Measurements from ENCODE around the gene CREB5.
"Not testable (repeated sequence)": the region's sequence is repeated elsewhere in the genome, so short reads cannot be mapped to it uniquely, and the experiment has no call there.

The CREB5 gene, protein sequence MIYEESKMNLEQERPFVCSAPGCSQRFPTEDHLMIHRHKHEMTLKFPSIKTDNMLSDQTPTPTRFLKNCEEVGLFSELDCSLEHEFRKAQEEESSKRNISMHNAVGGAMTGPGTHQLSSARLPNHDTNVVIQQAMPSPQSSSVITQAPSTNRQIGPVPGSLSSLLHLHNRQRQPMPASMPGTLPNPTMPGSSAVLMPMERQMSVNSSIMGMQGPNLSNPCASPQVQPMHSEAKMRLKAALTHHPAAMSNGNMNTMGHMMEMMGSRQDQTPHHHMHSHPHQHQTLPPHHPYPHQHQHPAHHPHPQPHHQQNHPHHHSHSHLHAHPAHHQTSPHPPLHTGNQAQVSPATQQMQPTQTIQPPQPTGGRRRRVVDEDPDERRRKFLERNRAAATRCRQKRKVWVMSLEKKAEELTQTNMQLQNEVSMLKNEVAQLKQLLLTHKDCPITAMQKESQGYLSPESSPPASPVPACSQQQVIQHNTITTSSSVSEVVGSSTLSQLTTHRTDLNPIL

DNA sequence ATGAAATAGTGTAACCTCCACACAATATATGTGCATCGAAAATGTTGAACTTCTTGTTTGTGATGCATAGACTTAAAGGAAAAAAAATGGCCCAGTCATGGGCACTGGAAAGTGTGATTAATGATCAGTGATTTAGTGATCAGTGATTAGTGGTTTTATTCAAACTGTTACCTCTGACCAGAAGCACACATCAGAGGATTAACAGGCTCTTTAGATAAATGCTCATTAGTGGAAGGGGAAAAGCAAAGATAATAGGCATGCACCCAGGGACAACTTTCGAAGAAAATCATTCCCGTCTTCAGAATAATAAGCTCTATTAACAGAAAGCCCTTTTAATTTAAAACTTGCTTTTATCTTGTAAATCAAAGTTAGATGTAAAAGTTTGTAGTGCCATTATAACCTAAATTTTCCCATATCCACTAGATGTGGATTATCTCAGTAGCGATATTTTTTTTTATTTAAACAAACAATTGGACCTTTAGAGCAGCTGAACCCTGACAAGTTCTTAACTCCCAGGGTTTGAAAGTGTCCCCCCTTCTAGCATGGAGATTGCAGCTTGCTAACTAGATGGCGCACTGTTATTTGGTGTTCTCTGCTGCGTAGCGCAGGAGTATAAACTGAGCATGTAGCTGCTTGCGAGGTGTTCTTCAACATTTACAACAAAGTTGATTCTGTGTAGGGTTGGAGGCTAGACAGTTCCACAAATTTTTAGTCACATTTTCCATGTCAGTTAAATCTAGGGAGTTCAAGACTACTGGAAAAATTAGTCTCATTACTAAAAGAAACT, at the start of gene CREB5:
Gene CREB5 (plus strand): TSS at position 643 of the 787 bp plus-strand sequence. CDS start 397 bp downstream, outside the sequence.
- DNase-seq (ENCODE audit: low read depth, low spot score), result no peak

DNA sequence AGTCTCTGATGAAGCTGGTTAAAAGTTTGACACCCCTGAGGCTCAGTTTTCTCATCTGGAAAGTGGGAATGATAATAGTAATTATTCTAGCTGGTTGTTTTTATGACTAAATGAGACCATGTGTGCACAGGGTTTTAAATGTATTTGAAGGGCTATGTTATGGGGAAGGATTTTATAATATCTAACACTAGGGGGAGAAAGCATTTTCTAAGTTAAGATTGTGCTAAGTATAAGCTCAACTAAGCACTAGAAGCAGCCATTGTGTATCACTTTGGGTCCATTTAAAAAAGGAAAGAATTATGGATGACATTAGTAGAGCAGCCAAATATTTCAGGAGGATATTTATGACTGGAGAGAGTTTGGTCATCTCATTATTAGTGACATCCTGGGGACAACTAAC, 49.5 kb upstream of the CREB5 start:
- DNase-seq (ENCODE audit: low read depth, low spot score), result no peak

DNA sequence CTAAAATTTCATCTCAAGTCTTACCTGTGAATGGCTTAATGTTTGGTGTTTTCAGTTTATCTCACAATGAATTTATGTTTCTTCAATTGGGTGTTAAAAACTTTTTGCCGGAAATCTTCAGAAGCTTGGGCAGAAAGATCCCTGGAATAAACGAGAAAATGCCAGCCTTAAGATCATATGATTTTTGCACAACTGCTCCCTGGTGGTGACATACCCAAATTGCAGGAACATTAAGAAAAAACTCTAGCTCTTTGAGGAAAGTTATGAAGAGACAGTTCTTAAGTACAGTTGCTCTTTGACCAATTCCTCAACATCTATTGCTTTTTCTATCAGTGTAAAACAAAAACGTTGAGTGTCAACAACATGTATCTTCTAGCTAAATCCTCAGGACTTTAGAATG, 48.2 kb upstream of the CREB5 start:
- no peak for DNase-seq (ENCODE audit: low read depth, low spot score)

DNA sequence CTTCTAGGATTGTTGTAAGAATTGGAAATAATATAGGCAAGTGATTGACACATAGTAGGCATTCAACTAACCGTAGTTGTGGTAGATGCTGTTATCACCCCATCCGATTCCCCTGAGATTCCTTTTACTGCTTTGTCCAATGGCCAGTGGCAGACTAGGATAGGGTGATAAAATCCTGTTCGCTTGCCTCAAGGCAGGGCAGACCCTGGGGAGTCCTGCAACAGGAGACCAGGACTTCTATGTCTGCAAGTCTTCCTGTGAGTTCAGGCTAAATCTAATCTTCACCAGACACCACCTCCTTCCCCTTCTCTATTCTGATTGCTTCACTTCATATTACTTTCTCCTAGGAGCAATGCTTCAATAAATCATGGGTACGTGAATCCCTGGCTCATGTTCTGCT, 42.8 kb upstream of the CREB5 start:
- DNase-seq (ENCODE audit: low read depth, low spot score), result no peak

DNA sequence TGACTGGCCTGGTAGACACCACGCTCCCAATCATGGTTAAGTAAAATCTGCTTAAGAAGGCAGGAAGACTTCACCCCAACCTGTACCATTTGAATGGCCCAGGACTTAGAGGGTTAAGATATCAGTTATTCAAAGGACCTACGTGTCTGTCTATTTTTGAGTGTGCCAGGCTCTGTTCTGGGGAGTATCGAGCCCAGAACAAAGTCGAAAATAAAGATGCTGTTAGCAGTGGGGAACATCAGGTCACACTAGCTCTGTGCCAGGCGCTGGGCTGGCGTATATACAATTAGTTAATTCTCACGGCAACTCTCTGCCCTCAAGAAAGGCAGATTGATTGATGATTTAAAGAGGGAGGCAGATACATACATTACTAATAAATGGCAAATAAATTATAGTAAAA, 40.5 kb upstream of the CREB5 start:
- DNase-seq (ENCODE audit: low read depth, low spot score), result no peak

DNA sequence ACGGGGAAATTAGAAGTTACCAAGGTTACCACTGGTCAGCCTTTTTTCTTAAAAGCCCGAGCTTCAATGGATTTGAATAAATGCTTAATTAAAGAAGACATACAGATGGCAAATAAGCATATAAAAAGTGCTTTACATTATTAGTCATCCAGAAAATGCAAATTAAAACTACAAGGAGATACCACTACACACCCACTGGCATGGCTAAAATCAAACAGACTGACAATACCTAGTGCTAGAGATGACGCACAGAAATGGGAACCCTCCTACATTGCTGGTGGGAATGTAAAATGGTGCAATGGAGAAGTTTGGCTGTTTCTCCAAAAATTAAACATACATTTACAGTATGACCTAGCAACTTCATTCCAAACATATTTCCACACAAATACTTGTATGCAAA, 38.3 kb upstream of the CREB5 start:
- no peak for DNase-seq (ENCODE audit: low read depth, low spot score)

DNA sequence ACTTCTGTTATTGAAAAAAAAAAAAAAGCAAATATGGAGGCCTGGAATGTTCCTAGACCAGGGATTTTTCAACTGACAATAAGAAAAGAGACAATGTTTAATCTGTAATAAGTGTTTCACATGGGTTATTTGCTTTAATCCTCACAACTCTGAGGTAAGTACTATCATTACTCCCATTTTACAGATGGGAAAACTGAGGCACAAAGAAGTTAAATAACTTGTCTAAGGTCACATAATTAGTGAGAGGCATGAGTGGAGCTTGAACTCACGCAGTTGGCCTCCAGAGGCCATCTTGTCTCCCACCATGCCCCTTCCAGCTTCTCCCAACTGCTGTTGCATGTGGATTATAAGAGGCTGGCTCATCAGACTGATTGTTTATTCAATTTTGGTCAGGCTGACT, 36.6 kb upstream of the CREB5 start:
- DNase-seq (ENCODE audit: low read depth, low spot score), result no peak

DNA sequence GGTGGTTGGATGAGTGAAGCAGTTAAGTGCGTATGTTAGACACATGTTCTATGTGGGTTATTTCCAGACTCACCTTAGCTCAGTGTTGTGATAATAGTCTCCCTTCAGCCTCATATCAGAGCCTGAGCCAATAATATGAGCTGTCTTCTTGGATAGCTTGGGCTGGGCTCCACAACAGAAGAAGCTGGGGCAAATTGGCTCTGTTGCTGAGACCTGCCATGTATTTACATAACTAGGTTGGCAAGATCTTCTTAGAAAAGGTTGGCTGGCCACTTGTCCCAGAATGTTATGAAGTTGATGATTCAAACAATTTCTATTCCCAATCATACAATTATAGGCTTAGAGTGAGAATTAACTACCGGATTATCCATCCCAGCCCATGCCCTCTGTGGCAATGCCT, 35.7 kb upstream of the CREB5 start:
- no peak for DNase-seq (ENCODE audit: low read depth, low spot score)

DNA sequence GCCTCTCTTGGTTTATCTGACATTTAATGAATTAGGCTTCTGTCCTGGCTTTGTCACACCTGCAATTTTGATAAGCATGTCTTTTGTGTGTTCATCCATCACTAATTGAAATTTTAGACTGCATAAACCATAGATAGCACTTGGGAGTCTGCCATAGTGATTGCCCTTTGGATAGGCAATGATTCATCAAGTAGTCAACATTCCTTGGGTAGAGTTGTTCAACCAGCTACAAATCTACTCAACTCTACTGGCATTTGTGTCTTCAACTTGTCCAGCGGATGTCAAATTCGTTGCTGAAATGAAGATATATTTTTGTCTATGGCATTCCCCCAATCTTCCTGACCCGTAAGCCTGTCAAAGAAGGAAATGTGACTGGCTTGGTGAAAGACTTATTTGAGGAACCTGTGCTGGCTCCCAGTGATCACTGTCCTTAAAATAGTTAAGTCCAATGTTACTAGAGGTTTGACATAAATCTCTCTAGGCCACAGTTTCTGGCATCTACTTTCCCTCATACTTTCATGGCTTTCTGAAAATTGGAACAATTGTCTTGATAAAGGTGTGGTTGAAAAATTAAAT, 33.7 kb upstream of the CREB5 start:
- no peak for DNase-seq (ENCODE audit: low read depth, low spot score)

DNA sequence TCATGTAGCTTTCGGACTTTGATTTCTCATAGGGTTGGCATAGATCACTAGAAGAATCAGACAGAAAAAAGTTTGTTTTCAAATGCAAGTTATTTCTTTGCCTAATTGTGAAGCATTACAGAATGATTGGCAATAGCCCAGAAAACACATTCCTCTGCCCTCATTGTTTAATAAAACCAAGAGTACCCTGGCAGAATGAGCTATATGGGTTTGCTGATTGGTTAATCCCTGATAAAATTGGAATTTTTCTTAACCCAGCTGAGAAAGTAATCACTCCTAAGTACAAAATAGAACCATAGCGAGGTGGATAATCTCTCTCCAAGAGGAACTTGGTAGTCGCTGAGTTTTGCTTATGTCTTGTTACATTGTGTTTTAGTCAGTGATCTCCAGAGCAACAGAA, 30.9 kb upstream of the CREB5 start:
- no peak for DNase-seq (ENCODE audit: low read depth, low spot score)

DNA sequence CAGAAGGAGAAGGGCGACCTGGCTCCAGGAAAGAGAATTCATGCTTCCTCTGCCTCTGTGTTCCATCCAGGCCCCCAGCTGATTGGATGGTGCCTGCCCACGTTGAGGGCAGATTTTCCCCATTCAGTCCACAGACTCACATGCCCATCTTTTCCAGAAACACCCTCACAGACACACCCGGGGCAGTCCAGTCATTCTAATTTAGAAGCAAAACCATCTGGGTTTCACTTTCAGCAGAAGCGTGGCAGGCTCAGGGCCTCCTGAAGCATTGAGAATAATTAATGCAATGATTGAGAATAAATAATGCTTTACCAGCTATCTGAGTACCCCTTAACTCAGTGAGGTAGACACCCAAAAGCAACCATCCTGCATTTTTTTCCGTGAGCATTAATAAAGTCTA, 30.2 kb upstream of the CREB5 start:
- no peak for DNase-seq (ENCODE audit: low read depth, low spot score)

DNA sequence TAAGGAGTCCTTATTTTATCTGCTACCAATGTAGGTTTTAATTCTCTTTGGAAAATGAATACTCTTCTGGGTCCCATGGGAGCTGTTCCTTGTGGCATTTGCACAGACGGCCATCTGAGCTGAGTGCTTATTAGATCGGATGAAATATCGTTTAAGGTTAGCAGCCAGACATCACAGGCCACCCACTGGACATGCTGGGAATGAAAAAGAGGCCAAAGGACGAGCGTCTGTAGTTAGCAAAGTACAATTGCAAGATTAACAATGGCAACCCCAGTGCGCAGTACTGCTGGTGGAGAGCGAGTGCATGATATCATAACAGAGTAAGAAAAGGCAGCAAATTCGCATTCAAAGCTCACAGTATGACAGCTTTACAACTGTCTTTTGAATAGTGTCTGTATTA, 28.3 kb upstream of the CREB5 start:
- DNase-seq (ENCODE audit: low read depth, low spot score), result no peak

DNA sequence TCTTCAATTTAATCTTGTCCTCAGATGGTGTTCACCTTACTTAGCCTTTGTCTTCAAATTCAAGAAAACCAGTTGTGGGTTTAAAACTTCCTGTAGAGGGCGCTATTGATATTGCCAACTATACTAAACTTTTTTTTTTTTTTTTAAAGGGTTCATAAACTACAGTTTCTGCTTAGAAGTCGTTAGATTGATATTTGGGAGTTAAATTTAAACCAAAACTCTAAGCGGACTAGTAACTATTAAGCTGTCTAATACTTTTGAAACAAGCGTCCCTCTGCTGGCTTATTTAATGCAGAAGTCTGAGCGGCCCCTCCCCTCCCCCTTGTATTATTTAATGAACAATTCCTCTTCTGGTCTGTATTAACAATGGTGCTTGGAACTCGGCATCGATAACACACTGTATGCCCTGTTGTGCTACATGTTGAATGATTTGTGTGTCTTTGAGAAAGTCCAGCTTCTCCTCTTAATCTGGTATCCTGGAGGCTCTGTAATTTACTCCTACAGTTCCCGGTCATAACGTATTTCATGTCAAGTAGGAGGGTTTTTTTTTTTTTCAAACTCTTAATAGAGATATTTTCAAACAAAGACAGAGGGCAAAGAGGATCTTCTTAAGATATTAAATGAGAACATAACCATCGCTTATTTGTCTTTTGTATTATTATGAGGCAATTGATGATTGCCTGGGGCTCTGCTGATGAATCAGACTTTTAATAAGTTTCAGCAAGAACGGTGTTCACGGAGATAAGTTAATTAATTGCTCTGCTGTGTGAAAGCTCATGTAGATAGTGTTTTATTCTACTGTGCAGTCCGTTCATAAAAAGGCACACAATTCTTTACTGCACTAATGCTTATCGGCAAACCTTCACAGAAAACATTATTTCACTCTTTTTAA, 22.6 kb upstream of the CREB5 start:
- DNase-seq (ENCODE audit: low read depth, low spot score), result peak; percentile 38

DNA sequence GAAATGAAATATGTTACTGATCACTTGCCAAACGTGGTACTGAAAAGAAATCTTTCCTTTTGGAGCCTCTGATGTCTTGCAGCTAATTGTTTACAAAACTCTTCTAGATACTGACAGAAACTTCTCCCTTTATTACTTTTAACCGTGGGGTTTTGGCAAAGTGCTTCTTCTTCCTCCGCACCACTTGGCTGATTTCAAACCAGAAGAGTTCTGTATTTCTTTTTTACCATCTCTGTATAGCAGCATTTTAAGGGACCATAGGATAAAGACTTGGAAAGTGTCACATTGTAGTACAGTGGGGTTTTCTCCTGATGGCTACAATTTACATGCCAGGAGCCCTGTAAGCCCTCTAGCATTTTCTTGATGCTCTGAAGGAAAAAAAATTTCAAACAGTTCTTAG, 21.9 kb upstream of the CREB5 start:
- DNase-seq (ENCODE audit: low read depth, low spot score), result no peak

DNA sequence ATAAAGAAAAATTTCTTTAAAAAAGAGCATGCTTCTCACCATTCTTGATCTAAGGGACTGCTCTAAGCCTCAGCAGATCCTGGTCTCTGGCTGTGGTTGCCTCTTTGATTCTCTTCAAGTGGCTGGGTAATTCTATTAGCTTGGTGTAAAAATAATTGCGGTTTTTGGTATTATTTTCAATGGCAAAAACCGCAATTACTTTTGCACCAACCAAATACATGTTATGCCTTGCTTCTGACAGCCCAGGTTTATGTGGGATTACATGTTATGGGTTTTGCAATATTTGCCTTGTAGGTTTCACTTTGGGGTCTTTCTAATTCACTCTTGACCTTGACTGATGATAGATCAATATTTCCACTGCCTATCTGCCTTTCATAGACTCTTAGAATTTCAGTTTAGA, 20.0 kb upstream of the CREB5 start:
- DNase-seq (ENCODE audit: low read depth, low spot score), result no peak

DNA sequence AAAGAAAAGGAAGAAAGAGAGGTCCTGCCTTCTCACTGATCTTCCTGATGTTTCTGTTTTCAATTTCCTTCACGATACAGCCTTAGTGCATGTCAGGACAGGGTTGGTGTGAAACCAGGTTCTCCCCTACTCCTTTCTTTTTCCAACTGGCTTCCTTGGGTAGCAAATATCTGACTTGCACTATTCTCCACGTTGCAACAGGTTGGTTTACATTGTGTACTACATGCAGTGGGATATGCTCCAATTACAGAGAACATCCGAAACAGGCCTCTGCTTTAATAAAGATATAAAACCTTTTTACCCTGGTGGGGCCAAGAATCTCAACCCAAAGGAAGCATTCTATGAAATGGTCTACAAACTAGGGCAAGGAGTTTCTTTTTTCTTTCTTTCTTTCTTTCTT, 16.9 kb upstream of the CREB5 start:
- DNase-seq (ENCODE audit: low read depth, low spot score), result no peak

DNA sequence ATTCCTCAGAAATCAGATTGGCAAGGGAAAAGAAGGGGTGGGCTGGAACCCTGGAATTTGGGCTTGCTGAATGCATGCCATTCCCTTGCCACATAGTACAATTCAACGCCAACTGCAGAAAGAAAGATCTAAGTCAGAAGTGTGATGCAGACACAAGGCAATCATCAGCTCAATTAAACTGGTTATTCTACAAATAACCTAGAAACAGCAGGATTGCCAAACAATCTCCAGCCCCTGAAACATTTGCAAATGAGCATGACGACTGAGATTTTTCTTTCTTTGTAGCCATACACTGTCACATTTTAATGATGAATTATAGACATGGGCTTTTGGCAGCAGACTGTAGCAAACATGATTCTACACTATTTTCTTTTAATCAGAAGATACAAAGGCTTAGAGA, 16.5 kb upstream of the CREB5 start:
- DNase-seq (ENCODE audit: low read depth, low spot score), result no peak

DNA sequence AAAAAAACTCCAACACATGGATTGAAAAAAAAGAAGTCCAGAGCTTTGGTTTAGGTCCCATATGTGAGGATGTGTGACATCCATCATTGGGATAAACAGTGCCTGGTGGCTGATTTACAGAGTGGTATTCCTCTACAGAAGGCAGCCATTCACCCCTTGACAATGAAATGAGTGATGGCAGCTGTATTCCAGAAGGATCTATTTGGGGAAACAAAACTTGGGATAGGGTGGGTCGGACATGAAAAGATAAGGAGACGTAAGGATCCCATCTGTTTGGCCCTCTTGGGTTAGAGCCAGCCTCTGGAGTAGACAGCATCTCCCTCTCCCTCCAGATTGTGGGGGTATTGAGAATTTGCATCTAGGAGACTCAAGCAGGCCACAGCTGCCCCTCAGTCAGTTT, 15.2 kb upstream of the CREB5 start:
- no peak for DNase-seq (ENCODE audit: low read depth, low spot score)

DNA sequence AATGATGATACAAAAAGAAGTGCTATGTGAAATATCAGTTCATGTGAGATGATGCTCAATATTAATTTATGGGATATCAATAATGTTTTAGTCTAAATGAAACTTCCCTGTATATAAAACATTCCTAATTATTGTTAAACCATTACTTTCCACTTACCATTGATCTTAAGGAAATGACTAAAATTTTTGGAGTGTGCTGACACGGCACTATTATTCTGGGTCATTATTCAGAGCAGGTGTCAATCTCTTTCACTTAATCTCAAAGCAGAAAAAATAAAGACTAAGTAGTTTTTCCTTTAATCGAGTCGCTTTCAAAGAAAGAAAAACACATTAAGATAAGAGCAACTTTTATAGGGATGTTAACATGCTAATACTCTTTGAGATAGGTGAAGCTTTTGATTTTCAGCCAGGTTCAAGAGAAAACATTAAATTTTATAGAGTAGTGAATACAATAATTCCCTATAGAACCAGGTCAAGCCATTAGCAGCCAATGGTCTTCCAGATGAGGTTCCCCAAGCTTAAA, 11.4 kb upstream of the CREB5 start:
- no peak for DNase-seq (ENCODE audit: low read depth, low spot score)

DNA sequence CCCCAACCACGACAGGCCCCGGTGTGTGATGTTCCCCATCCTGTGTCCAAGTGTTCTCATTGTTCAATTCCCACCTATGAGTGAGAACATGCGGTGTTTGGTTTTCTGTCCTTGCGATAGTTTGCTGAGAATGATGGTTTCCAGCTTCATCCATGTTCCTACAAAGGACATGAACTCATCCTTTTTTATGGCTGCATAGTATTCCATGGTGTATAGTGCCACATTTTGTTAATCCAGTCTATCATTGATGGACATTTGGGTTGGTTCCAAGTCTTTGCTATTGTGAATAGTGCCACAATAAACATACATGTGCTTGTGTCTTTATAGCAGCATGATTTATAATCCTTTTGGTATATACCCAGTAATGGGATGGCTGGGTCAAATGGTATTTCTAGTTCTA, 10.8 kb upstream of the CREB5 start:
- DNase-seq (ENCODE audit: low read depth, low spot score), result not testable (repeated sequence)

DNA sequence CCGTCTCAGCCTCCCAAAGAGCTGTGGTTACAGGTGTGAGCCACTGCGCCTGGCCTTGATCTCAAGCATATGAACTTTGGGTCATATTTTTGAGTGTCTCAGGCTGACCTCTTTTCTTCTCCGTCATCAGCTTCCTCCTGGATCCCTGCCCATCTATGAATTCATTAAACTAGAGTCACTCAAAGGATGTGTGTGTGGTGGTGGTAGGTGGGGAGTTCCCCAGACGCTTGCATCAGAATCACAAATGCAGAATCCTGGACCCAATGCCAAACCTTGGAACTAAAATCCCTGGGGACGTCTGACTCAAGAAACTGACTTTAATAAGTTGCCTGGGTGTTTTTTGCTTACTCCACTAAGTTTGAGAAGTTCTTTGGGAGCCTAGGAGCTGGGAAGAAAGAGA, 6.7 kb upstream of the CREB5 start:
- no peak for DNase-seq (ENCODE audit: low read depth, low spot score)

Measured in ELF-1 (cell line).